Heart left ventricle (tissue), 13 donors: ENCODE results near the gene TMC5.

ENCODE experiments used
- POLR2A ChIP-seq, 2 donors: fragments of 450-650 bp; IDR thresholded peaks; one replicate each; pipeline ENCODE4 v1.6.1; 2017; ENCODE audit warnings: antibody characterized with exemption in 2 of 2, mild to moderate bottlenecking in 2 of 2, moderate library complexity in 2 of 2
- TF ChIP-seq, protein P1 (sequence below), 12 donors: fragments of 200-600 bp; sonication (generic) in 4 of 12; IDR thresholded peaks; one replicate each; pipeline versions ENCODE4 v1.5.0 to v1.8.0; 2018 to 2022; ENCODE audit warnings: antibody characterized with exemption in 12 of 12, mild to moderate bottlenecking in 5 of 12
- donor health status: ischemic (EF 13 %, LVEDD 7.1; RV severe dilation, severe dysfunction).
- donor health status: DM: no; HTN: yes; CAD: no.
- donor health status: DM: no; HTN: no; CAD: no.
- donor health status: ischemic (EF 25% LVEDD 6.9; RV normal size, moderate dysfunction).
- donor health status: ischemic (EF 25% LVEDD 5.7; RV mildly dilated, moderate dysfunction).
- donor health status: ischemic (EF 35%, LVEDD 5.7; RV mildly dilated, moderate dysfunction).
- donor health status: nonischemic (EF 11% LVEDD 7.7; RV severe dilation, severe dysfunction).
- donor health status: DM: yes; HTN: yes; CAD: no.
- donor health status: PGD.
- donor health status: ischemic (EF 29% LVEDD 5.4; RV normal size, mild dysfunction).
- donor health status: nonischemic (EF 23%, LVEDD 6.1; RV moderate dilation, normal function).

- TF ChIP-seq, protein P1, sequence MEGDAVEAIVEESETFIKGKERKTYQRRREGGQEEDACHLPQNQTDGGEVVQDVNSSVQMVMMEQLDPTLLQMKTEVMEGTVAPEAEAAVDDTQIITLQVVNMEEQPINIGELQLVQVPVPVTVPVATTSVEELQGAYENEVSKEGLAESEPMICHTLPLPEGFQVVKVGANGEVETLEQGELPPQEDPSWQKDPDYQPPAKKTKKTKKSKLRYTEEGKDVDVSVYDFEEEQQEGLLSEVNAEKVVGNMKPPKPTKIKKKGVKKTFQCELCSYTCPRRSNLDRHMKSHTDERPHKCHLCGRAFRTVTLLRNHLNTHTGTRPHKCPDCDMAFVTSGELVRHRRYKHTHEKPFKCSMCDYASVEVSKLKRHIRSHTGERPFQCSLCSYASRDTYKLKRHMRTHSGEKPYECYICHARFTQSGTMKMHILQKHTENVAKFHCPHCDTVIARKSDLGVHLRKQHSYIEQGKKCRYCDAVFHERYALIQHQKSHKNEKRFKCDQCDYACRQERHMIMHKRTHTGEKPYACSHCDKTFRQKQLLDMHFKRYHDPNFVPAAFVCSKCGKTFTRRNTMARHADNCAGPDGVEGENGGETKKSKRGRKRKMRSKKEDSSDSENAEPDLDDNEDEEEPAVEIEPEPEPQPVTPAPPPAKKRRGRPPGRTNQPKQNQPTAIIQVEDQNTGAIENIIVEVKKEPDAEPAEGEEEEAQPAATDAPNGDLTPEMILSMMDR (IDR thresholded peaks at IDR 0.05): no peak
- no peak for TF ChIP-seq POLR2A (IDR thresholded peaks at IDR 0.05)
Observed at GRCh38 chr16:19392352-19392751, 25.3 kb upstream of the TMC5 start.
